ENCODE measurements around the gene TMEM108.

DNA sequence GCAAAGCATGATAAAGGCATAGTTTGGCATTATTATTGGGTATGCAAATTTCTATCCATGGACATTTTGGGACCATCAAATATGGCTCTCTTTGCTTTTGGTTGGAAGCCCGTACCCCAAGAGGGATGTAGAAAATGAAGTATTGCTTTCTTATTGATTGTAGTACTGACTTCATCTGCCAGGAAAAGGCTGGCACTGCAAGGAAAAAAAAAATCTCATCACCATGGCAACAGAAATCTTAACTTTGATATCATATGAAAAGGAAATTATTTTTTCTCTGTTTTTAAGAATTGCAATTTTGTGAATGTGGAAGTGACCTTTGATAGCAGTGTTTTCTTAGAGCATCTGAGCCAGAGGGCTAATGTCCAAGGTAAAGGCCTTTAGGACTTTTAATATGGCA, 151.7 kb downstream of the TMEM108 start:
- TF ChIP-seq POLR2AphosphoS5 (IDR thresholded peaks at IDR 0.05; ENCODE audit: low read depth, low read length) (no peak), TAF1 (IDR thresholded peaks at IDR 0.05; ENCODE audit: borderline replicate concordance, insufficient read depth, low read length) (no peak), SIN3A (IDR thresholded peaks at IDR 0.05; ENCODE audit: borderline replicate concordance, insufficient read depth, low read length) (no peak)
- TF ChIP-seq, protein P1, sequence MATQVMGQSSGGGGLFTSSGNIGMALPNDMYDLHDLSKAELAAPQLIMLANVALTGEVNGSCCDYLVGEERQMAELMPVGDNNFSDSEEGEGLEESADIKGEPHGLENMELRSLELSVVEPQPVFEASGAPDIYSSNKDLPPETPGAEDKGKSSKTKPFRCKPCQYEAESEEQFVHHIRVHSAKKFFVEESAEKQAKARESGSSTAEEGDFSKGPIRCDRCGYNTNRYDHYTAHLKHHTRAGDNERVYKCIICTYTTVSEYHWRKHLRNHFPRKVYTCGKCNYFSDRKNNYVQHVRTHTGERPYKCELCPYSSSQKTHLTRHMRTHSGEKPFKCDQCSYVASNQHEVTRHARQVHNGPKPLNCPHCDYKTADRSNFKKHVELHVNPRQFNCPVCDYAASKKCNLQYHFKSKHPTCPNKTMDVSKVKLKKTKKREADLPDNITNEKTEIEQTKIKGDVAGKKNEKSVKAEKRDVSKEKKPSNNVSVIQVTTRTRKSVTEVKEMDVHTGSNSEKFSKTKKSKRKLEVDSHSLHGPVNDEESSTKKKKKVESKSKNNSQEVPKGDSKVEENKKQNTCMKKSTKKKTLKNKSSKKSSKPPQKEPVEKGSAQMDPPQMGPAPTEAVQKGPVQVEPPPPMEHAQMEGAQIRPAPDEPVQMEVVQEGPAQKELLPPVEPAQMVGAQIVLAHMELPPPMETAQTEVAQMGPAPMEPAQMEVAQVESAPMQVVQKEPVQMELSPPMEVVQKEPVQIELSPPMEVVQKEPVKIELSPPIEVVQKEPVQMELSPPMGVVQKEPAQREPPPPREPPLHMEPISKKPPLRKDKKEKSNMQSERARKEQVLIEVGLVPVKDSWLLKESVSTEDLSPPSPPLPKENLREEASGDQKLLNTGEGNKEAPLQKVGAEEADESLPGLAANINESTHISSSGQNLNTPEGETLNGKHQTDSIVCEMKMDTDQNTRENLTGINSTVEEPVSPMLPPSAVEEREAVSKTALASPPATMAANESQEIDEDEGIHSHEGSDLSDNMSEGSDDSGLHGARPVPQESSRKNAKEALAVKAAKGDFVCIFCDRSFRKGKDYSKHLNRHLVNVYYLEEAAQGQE (IDR thresholded peaks at IDR 0.05; ENCODE audit: insufficient read depth in 1 of 2, low read depth in 2 of 2, low read length in 2 of 2), result no peak
